Keratinocyte (primary cell): Measurements from ENCODE around the gene DLL4.

Experiments
- EZH2 ChIP-seq: IDR thresholded peaks from one replicate; pipeline ENCODE4 v1.6.1; 2012; ENCODE audit warnings: inconsistent platforms, mild to moderate bottlenecking, low read length, moderate library complexity
- TF ChIP-seq, protein P1 (sequence below), 3 experiments: IDR thresholded peaks in 1 of 3; conservative IDR thresholded peaks in 1 of 3; optimal IDR thresholded peaks in 1 of 3; 2 replicates in 2 of 3; 3 replicates in 1 of 3; pipeline versions ENCODE3 to v1.5.1; 2011; ENCODE audit warnings: low read length in 3 of 3, mild to moderate bottlenecking in 3 of 3, moderate library complexity in 2 of 3, control low read depth in 1 of 3, inconsistent platforms in 1 of 3; ENCODE audit not compliant: insufficient read depth in 2 of 3; ENCODE audit errors: extremely low read depth in 1 of 3

DNA sequence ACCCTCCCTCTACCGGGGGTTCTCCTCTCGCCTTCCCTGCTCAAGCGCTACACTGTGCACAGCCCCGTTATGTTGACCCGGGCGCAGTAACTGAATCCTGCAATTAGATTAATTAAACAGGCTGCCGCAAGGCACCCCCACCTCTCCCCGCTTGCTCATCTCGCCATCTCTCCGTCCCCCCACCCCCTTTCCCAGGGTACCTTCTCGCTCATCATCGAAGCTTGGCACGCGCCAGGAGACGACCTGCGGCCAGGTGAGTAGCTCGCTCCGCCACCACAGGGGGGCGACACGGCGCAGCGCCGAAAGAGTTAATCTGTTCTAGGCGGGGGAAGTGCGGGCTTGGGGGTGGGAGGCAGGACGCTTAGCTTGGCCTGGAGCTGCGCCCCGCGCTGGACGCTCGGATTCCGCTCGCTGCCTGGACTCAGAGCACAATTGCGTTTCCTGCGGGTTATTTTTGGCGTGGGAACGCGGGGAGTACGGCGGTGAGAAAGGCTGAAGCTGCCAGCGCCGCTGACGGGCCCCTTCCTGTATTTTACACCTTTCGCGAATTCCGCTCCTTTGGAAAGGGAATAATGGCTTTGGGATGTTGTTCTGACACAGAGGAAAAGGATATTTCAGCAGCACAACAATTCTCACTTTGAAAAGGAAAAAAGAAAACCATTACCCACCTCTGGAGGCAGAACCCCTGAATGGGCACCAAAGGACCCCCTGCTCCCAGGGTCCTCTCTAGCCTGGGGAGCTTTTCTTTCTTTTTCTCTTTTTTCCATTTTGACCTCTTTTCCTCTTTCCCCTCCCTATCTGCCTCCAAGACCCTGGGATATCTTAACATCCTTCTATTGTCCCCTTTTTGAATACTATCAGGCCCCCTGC lies 1.5 kb downstream of the DLL4 start:
- TF ChIP-seq, protein P1, sequence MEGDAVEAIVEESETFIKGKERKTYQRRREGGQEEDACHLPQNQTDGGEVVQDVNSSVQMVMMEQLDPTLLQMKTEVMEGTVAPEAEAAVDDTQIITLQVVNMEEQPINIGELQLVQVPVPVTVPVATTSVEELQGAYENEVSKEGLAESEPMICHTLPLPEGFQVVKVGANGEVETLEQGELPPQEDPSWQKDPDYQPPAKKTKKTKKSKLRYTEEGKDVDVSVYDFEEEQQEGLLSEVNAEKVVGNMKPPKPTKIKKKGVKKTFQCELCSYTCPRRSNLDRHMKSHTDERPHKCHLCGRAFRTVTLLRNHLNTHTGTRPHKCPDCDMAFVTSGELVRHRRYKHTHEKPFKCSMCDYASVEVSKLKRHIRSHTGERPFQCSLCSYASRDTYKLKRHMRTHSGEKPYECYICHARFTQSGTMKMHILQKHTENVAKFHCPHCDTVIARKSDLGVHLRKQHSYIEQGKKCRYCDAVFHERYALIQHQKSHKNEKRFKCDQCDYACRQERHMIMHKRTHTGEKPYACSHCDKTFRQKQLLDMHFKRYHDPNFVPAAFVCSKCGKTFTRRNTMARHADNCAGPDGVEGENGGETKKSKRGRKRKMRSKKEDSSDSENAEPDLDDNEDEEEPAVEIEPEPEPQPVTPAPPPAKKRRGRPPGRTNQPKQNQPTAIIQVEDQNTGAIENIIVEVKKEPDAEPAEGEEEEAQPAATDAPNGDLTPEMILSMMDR (optimal IDR thresholded peaks at IDR 0.05 in 1 of 3, IDR thresholded peaks at IDR 0.05 in 1 of 3, conservative IDR thresholded peaks at IDR 0.05 in 1 of 3; ENCODE audit: extremely low read depth in 1 of 3, insufficient read depth in 2 of 3, low read length in 3 of 3), result peak; percentile 58 to 93 (median 77)
- no peak for TF ChIP-seq EZH2
